ENCODE results near the gene SLAIN1.

DNA sequence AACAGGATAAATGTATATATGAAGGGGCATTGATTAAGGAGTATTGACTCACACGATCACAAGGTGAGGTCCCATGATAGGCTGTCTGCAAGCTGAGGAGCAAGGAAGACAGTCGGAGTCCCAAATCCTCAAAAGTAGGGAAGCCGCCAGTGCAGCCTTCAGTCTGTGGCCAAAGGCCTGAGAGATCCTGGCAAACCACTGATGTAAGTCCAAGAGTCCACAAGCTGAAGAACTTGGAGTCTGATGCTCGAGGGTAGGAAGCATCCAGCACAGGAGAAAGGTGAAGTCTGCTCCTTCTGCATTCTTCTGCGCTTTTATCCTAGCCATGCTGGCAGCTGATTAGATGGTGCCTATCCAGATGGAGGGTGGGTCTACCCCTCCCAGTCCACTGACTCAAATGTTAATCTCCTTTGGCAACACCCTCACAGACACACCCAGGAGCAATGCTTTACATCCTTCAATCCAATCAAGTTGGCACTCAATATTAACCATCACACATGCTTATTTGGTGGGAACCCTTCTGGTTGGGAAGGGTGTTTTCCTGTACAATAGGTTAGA lies 55.1 kb downstream of the SLAIN1 start:
- TF ChIP-seq, protein P1, sequence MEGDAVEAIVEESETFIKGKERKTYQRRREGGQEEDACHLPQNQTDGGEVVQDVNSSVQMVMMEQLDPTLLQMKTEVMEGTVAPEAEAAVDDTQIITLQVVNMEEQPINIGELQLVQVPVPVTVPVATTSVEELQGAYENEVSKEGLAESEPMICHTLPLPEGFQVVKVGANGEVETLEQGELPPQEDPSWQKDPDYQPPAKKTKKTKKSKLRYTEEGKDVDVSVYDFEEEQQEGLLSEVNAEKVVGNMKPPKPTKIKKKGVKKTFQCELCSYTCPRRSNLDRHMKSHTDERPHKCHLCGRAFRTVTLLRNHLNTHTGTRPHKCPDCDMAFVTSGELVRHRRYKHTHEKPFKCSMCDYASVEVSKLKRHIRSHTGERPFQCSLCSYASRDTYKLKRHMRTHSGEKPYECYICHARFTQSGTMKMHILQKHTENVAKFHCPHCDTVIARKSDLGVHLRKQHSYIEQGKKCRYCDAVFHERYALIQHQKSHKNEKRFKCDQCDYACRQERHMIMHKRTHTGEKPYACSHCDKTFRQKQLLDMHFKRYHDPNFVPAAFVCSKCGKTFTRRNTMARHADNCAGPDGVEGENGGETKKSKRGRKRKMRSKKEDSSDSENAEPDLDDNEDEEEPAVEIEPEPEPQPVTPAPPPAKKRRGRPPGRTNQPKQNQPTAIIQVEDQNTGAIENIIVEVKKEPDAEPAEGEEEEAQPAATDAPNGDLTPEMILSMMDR (IDR thresholded peaks at IDR 0.05 in 8 of 11, conservative IDR thresholded peaks at IDR 0.05 in 3 of 11): no peak
- TF ChIP-seq POLR2A (IDR thresholded peaks at IDR 0.05): no peak
